ENCODE results near the gene NAALADL2.
"Not testable (repeated sequence)": the region's sequence is repeated elsewhere in the genome, so short reads cannot be mapped to it uniquely, and the experiment has no call there.

NAALADL2 gene

DNA sequence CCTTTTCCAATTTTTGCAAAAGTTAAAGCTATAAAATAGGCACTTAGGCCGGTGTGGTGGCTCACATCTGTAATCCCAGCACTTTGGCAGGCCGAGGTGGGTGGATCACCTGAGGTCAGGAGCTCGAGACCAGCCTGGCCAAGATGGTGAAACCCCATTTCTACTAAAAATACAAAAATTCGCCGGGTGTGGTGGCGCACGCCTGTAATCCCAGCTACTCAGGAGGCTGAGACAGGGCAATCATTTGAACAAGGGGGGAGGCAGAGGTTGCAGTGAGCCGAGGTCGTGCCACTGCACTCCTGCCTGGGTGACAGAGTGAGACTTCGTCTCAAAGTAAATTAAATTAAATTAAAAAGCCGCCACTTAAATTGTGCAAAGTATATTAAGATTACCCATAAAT is 412.3 kb downstream of the NAALADL2 start:
- not testable (repeated sequence) for DNase-seq

DNA sequence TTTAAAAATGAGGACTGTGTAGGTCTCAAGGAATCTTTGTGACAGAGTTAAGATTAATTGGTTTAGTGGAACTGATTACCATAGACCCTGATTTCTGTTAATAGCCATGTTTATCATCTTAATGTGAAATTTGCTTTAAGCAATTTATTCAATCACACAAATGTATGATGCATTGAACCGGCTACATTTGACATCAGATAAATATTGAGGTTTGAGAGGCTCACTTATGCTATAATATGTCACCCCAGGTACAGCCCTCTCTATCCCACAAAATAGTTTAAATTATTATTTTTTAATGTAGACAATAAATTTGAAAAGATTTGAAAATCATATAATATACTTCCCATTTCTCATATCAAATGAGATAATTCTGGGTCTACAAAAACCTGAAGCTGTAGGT is 413.3 kb downstream of the NAALADL2 start:
- DNase-seq, result no peak

- no peak for DNase-seq
These were observed 414.4 kb downstream of the NAALADL2 start for GRCh38 chr3:175273573-175273972.

- DNase-seq, result no peak
These were observed 414.9 kb downstream of the NAALADL2 start for GRCh38 chr3:175274056-175274455.

DNA sequence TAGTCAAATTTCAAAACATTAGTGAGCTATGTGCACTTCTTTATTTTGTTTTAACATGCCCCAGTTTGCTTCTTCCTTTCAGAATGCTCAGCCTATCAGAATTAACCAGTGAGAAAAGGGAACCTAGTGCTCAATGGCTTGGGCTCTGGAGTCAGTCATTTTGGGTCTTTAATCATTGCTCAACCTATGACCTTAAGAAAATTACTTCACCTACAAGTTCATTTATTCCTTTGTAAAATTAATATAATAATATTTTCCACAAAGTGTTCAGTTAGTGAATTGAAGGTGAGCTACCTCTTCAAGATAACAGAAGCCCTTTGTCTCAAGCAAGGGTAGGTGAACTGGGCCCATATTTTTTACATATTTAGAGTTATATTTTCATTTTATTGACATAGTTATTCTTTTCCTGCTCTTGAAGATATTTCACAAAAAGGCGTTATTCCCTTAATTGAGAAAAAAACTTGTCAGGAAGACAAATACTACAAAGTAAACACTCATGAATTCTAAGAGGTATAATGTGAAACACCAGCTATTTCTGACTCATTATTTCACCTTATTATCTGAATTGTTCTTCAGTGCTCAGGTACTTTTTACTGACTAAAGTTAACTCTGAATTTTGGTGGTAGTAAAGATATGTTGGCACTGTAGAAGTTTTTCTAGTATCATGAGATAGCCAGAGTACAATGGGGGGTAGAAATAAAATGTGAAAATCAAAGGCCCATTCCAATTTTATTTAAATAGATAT is 415.5 kb downstream of the NAALADL2 start:
- no peak for DNase-seq

- DNase-seq, result no peak
These were observed 419.5 kb downstream of the NAALADL2 start for GRCh38 chr3:175278680-175279079.

GRCh38 chr3:175279457-175279856 is 420.3 kb downstream of the NAALADL2 start:
- DNase-seq, result no peak

GRCh38 chr3:175279911-175280310 is 420.8 kb downstream of the NAALADL2 start:
- DNase-seq, result no peak

DNA sequence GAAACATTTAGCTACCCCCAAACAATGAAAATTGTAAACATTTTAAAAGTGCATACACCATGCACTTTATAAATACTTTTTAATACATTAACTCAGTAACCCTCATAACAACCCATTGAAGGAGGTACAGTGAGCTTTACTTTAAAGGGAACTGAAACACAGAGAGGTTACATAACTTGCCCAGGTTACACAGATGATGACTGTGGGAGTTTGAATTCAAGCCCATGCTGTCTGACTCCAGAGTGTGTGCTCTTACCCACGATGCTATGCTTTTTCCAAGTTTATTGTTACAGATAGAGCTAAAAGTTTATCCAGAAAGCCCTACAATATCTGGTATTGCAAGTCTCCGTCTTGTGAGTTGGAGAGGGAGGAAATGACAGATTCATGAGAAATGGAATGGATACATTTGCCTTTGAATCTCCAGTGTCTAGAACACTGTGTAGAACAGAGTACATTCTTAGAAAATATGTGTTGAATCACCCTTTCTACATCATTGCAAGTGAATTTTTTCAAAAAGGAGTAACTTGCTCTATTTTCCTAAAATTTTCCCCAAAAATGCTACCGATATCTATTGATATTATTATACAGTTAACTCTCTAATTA is 428.3 kb downstream of the NAALADL2 start:
- DNase-seq, result no peak

DNA sequence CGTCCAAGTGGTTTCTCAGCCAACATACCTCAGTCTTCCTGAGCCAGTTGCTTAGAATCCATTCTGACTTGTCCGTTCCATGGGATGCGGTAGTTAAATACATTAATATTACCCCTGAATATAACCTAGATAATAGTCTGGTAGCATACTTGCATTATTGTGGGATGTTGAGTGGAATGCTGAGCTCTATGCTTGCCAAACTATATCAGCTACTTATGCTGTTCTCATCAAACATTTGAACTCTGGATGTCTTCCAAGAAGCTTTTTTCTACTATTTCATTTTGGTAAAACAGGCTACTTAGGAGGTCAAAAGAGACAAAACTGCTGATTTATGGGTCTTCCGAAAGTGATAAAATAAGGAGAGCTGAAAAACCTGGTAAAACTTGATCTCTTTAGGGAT is 429.5 kb downstream of the NAALADL2 start:
- DNase-seq, result no peak

GRCh38 chr3:175294793-175295192 is 435.7 kb downstream of the NAALADL2 start:
- no peak for DNase-seq

GRCh38 chr3:175295248-175296130 is 436.4 kb downstream of the NAALADL2 start:
- DNase-seq, result no peak

GRCh38 chr3:175297216-175297615 is 438.1 kb downstream of the NAALADL2 start:
- DNase-seq, result no peak

DNA sequence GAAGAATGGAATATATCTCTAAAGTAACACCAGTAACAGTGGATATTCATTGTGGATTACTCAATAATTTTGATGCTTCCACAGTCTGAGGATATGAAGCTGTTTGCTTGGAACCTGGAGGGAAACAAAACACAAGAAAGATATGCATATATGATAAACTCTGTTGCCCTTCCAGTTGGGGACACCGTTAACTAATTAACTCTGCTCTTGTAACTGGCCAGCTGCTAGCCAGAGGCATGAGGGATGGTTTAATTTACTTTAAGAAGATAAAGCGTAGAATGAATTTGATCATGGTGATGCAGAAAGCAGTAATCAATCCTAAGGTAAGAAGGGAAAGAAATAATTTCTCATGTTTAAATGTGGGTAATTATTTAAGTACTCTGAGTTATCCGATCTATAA is 442.6 kb downstream of the NAALADL2 start:
- no peak for DNase-seq

- DNase-seq, result no peak
These were observed 445.3 kb downstream of the NAALADL2 start for GRCh38 chr3:175304404-175304803.

DNA sequence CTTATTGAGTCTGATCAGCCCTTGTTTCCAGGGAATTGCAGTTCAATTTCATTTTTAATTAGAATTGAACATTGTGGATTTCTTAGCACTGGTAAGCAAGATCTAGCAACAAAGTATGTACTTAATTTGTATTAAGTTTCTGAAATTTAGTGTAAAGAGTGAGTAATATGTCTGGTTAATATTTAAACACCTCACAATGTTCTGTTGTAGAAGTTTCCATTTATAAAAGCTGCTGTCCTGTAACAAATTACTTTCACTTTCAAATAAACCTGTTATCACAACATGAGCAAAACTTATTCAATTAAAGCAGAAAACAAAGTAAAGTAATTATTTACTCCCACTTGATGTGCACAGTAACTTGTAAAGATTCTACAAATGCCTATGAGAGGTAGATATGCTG is 448.5 kb downstream of the NAALADL2 start:
- no peak for DNase-seq

DNA sequence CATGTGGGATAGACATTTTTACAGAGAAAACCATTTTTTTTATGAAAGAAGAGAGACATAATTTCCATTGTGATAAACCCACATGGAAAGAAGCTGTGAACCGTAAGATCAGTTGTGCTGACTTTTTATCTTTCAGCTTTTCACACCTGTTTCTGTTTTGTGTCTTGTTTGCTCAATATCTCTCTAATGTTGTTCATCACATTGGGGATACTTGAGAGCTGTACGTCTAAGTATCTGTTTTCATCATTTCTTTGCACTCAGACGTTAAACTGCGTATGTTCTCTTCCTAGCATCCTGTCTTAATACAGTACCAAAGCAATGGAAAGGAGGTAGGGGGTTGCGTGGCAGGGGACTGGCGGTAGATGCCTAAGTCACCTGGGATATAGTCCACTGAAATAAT is 449.0 kb downstream of the NAALADL2 start:
- DNase-seq, result no peak

DNA sequence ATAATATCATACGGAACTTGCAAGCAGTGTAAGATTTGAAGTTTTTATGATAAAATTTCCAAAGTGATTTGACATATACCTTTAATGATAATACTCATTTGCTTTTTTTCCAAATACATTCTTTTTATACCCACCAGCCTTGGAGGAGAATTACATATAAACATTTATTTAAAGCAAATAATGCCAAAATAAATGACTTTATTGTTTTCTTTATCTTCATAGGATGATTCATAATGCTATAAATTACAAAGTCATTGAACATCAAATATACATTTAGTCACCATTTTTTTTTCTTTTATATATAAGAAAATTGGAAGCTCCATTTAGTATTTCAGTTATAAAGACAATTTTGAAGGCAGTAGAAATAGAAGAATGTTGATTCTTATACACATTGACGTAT is 450.9 kb downstream of the NAALADL2 start:
- no peak for DNase-seq

DNA sequence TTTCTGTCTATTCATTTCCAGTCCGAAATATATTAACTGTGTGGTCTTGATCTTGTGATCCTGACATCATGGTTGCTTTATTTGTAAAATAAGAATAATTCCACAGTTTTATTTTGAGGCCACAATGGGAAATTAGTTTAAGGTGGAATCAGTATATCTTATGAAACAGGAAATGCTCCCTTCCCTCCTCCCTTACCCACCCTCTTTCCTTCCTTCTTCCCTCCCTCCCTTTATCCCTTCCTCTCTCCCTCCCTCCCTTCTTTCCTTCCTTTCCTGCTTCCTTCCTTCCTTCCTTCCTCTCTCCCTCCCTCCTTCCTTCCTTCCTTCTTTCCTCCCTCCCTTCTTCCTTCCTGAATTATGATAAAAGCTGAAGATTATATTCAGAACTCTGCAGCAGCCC is 452.3 kb downstream of the NAALADL2 start:
- no peak for DNase-seq

- no peak for DNase-seq
These were observed 452.8 kb downstream of the NAALADL2 start for GRCh38 chr3:175311946-175312345.

DNA sequence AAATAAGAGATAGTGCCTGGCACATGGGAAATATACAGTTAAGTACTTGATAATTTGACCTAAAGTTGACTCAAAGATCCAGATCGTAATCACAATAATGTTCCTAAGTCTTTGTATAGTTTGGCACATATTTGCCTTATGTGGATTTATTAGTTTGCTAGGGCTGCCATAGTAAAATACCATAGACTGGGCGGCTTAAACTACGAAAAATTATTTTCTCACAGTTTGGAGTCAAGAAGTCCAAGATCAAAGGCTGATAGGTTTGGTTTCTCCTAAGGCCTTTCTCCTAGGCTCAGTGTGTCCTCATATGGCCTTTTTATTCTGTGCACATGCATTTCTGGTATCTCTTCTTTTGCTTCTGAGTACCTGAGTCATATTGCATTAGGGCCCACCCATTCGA is 453.7 kb downstream of the NAALADL2 start:
- no peak for DNase-seq

DNA sequence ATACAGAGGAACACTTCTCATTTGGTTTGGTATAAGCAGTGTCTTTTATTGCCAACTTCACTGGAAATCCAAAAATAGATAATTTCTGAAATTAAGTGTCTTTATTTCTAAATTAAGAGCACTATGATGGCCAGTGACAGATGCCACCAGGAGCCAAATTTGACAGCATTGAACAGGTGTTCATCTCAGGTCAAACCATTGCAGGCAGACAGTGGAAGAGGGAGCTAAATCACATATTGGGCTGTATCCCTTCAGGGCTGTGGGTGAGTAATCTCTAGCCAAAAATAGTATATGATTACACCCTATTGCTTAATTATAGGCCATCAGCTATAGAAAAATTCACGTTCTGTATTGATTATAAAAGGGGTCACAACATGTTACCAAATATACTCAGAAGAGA is 457.7 kb downstream of the NAALADL2 start:
- DNase-seq, result no peak

- DNase-seq, result no peak
These were observed 466.3 kb downstream of the NAALADL2 start for GRCh38 chr3:175325440-175325839.

- DNase-seq, result no peak
These were observed 466.9 kb downstream of the NAALADL2 start for GRCh38 chr3:175326041-175326440.

Data from bone marrow (tissue), 2 donors.